IMR-90 (cell line): ENCODE measurements around the gene PLPP6. TPM values are rescaled to one million over a fixed set of nuclear protein-coding genes. Genes with fewer than 3 reads are reported as not detected.

ENCODE experiments used
- ATAC-seq: fragments of 200-7000 bp; cut with Tn5 transposase; 2 replicates; pipeline ENCODE4 v1.9.1; 2020; ENCODE audit warnings: low read depth, mild to moderate bottlenecking, moderate library complexity
- BruUV-seq: library from RNA; stranded (reverse); fragments of 400-500 nt; replicated peaks from 2 replicates; lab custom pipeline; 2021; lab: Mats Ljungman, UMichigan
- CTCF ChIA-PET: fragments of 300-600 bp; formaldehyde crosslinking; extraction: SDS; loops from one replicate; lab custom pipeline; 2021; ENCODE audit warnings: antibody characterized with exemption; lab: Yijun Ruan, JAX
- POLR2A ChIA-PET: fragments of 300-600 bp; sonication (Branson Sonifier 250); formaldehyde crosslinking; loops from one replicate; lab custom pipeline; 2022; ENCODE audit warnings: antibody characterized with exemption; ENCODE audit not compliant: unreplicated experiment; lab: Charles Lee
- DNase-seq: peaks from one replicate; pipeline ENCODE4 v3.0.0; 2013
- H2AFZ ChIP-seq: replicated peaks from 2 replicates; pipeline ENCODE3; 2013; ENCODE audit warnings: low read length, mild to moderate bottlenecking; ENCODE audit not compliant: poor library complexity
- H2AK5ac ChIP-seq: 2 replicates; pipeline ENCODE4 v1.6.1; 2013; ENCODE audit warnings: low read depth, low read length, inconsistent platforms
- H2AK9ac ChIP-seq: replicated peaks from 2 replicates; pipeline ENCODE3; 2013; ENCODE audit warnings: mild to moderate bottlenecking, low read depth, low read length, moderate library complexity; ENCODE audit not compliant: poor library complexity
- H2BK120ac ChIP-seq: 2 replicates; pipeline ENCODE4 v1.6.1; 2013; ENCODE audit warnings: low read depth, low read length, inconsistent platforms
- H2BK15ac ChIP-seq: 3 replicates; pipeline ENCODE4 v1.6.1; 2013; ENCODE audit warnings: low read depth, low read length, inconsistent platforms
- H2BK20ac ChIP-seq: 2 replicates; pipeline ENCODE4 v1.6.1; 2013; ENCODE audit warnings: low read depth, mild to moderate bottlenecking, inconsistent platforms, low read length, moderate library complexity
- H2BK5ac ChIP-seq: 2 replicates; pipeline ENCODE4 v1.6.1; 2013; ENCODE audit warnings: mild to moderate bottlenecking, low read depth, low read length, inconsistent platforms; ENCODE audit not compliant: poor library complexity, severe bottlenecking
- H3K14ac ChIP-seq: replicated peaks from 2 replicates; pipeline ENCODE4 v1.6.1; 2013; ENCODE audit warnings: low read depth, low read length, inconsistent platforms
- H3K18ac ChIP-seq: 2 replicates; pipeline ENCODE4 v1.6.1; 2013; ENCODE audit warnings: low read depth, low read length, control low read depth
- H3K23ac ChIP-seq: 2 replicates; pipeline ENCODE4 v1.6.1; 2013; ENCODE audit warnings: low read depth, low read length, inconsistent platforms
- H3K27ac ChIP-seq: 2 replicates; pipeline ENCODE4 v1.5.1; 2013; ENCODE audit warnings: mild to moderate bottlenecking, control low read depth, low read length; ENCODE audit not compliant: insufficient read depth
- H3K27me3 ChIP-seq: 2 replicates; pipeline ENCODE4 v1.6.1; 2013; ENCODE audit warnings: low read length; ENCODE audit not compliant: control insufficient read depth, insufficient read depth
- H3K36me3 ChIP-seq: 2 replicates; pipeline ENCODE4 v1.6.1; 2013; ENCODE audit warnings: low read length, mixed read lengths; ENCODE audit not compliant: control insufficient read depth, insufficient read depth
- H3K4ac ChIP-seq: 2 replicates; pipeline ENCODE4 v1.6.1; 2013; ENCODE audit warnings: low read depth, low read length, inconsistent platforms
- H3K4me1 ChIP-seq: 2 replicates; pipeline ENCODE4 v1.6.1; 2013; ENCODE audit warnings: low read length, mixed read lengths; ENCODE audit not compliant: control insufficient read depth, insufficient read depth
- H3K4me2 ChIP-seq: 2 replicates; pipeline ENCODE4 v1.6.1; 2013; ENCODE audit warnings: low read depth, mild to moderate bottlenecking, control low read depth, low read length, moderate library complexity
- H3K4me3 ChIP-seq: 2 replicates; pipeline ENCODE4 v1.5.1; 2013; ENCODE audit warnings: low read depth, mild to moderate bottlenecking, control low read depth, low read length, moderate library complexity; ENCODE audit not compliant: insufficient read depth
- H3K56ac ChIP-seq: 2 replicates; pipeline ENCODE4 v1.6.1; 2013; ENCODE audit warnings: low read length, inconsistent platforms; ENCODE audit not compliant: insufficient read depth; ENCODE audit errors: extremely low read depth
- H3K79me1 ChIP-seq, 2 experiments: 2 replicates each; pipeline ENCODE4 v1.6.1; 2013; ENCODE audit warnings: low read length in 2 of 2, inconsistent platforms in 1 of 2, low read depth in 1 of 2
- H3K9ac ChIP-seq: 2 replicates; pipeline ENCODE4 v1.6.1; 2013; ENCODE audit warnings: low read depth, low read length, control low read depth
- H3K9me1 ChIP-seq: 2 replicates; pipeline ENCODE4 v1.6.1; 2013; ENCODE audit warnings: low read length, inconsistent platforms; ENCODE audit not compliant: insufficient read depth
- H3K9me3 ChIP-seq: 2 replicates; pipeline ENCODE4 v1.6.1; 2013; ENCODE audit warnings: low read length; ENCODE audit not compliant: control insufficient read depth, insufficient read depth
- H4K20me1 ChIP-seq: 2 replicates; pipeline ENCODE4 v1.6.1; 2013; ENCODE audit warnings: low read length, inconsistent platforms; ENCODE audit not compliant: insufficient read depth
- H4K5ac ChIP-seq: 2 replicates; pipeline ENCODE4 v1.6.1; 2013; ENCODE audit warnings: mild to moderate bottlenecking, low read depth, low read length, control low read depth
- H4K8ac ChIP-seq, 2 experiments: 2 replicates each; pipeline ENCODE4 v1.6.1; 2013; ENCODE audit warnings: low read depth in 2 of 2, low read length in 2 of 2, control low read depth in 1 of 2, inconsistent platforms in 1 of 2
- H4K91ac ChIP-seq: 2 replicates; pipeline ENCODE4 v1.6.1; 2013; ENCODE audit warnings: low read depth, low read length, inconsistent platforms; ENCODE audit not compliant: insufficient read depth
- BHLHE40 ChIP-seq: fragments of 150-350 bp; IDR thresholded peaks from 2 replicates; pipeline ENCODE4 v1.6.1; 2016; ENCODE audit warnings: mild to moderate bottlenecking, low read depth, low read length
- CEBPB ChIP-seq: IDR thresholded peaks from 2 replicates; pipeline ENCODE4 v1.6.1; 2012; ENCODE audit warnings: low read depth, low read length, improper control_type of control experiment
- FOS ChIP-seq: fragments of 150-350 bp; IDR thresholded peaks from 2 replicates; pipeline ENCODE4 v1.6.1; 2016; ENCODE audit warnings: low read depth, low read length
- NFE2L2 ChIP-seq: fragments of 150-350 bp; IDR thresholded peaks from 2 replicates; pipeline ENCODE4 v1.6.1; 2016; ENCODE audit warnings: low read depth, mild to moderate bottlenecking, low read length
- RCOR1 ChIP-seq: IDR thresholded peaks from 2 replicates; pipeline ENCODE4 v1.6.1; 2012; ENCODE audit warnings: mild to moderate bottlenecking, low read length, improper control_type of control experiment; ENCODE audit not compliant: insufficient replicate concordance
- SMC3 ChIP-seq: fragments of 150-350 bp; IDR thresholded peaks from 2 replicates; pipeline ENCODE4 v1.6.1; 2016; ENCODE audit warnings: low read depth, mild to moderate bottlenecking, antibody characterized with exemption, low read length, moderate library complexity
- WGBS, 2 experiments: methylation state at CpG; one replicate each; pipeline versions ENCODE4 v1.1.5 to v1.1.7; 2013; ENCODE audit warnings: missing lambda C conversion rate in 2 of 2; ENCODE audit not compliant: insufficient read length in 1 of 2; ENCODE audit errors: extremely low coverage in 2 of 2; 5-methylcytosine and 5-hydroxymethylcytosine counted together
- dilution Hi-C: fragments of 300-500 bp; cut with HindIII; formaldehyde crosslinking; loops from one replicate; pipeline ENCODE4 v1.14.3; 2018; ENCODE audit warnings: low sequenced_read_pairs; ENCODE audit not compliant: unreplicated experiment
- in situ Hi-C: fragments of 300-500 bp; cut with MboI; formaldehyde crosslinking; loops from 3 replicates; pipeline ENCODE4 v1.14.3; 2019; ENCODE audit warnings: low sequenced_read_pairs, inconsistent platforms, mixed read lengths
- intact Hi-C: fragments of 100-400 bp; cut with micrococcal nuclease; formaldehyde crosslinking; loops from 2 replicates; pipeline ENCODE4 v1.10.0; 2022
- polyA plus RNA-seq, 3 experiments: library from polyadenylated mRNA; depleted of rRNA; stranded (reverse); fragments of >200 nt; gene quantifications; 2 replicates each; pipeline ENCODE4 v1.2.3, GENCODE V29; 2012; ENCODE audit warnings: low replicate concordance in 1 of 3
- total RNA-seq: library from RNA; depleted of rRNA; stranded (reverse); fragments of >200 nt; gene quantifications from 2 replicates; pipeline ENCODE4 v1.2.3, GENCODE V29; 2012
- TF ChIP-seq, protein P1 (sequence below): fragments of 150-350 bp; IDR thresholded peaks from 2 replicates; pipeline ENCODE4 v1.6.1; 2017; ENCODE audit warnings: mild to moderate bottlenecking, antibody characterized with exemption, low read length, low read depth

PLPP6 gene
- total and polyA plus RNA-seq, 2 of the 4 experiments (the other 2 are of a cell fraction) = 3.4 to 5.9 TPM

DNA sequence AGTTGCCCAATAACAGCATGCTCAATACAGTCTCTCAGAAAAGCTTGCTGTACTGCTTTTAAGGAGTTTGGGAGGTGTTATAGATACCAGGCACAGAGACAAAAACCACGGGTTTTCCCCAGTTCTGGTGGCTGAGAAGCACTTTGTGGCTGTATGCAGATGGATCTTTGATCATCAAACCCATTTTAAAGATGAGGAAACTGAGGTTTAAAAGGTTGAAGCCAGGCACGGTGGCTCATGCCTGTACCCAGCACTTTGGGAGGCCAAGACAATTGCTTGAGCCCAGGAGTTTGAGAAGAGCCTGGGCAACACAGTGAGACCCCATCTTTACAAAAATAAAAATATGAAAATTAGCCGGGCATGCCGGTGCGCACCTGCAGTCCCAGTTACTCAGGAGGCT is 46.3 kb upstream of the PLPP6 start:
- no peak for TF ChIP-seq RCOR1
- TF ChIP-seq, protein P1, sequence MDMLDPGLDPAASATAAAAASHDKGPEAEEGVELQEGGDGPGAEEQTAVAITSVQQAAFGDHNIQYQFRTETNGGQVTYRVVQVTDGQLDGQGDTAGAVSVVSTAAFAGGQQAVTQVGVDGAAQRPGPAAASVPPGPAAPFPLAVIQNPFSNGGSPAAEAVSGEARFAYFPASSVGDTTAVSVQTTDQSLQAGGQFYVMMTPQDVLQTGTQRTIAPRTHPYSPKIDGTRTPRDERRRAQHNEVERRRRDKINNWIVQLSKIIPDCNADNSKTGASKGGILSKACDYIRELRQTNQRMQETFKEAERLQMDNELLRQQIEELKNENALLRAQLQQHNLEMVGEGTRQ = no peak
- TF ChIP-seq CEBPB = no peak
- TF ChIP-seq BHLHE40 = no peak
- TF ChIP-seq FOS = no peak
- no peak for TF ChIP-seq SMC3
- no peak for TF ChIP-seq NFE2L2
- no peaks in the 10 kb centered on the region for H3K9me3 ChIP-seq
- H2AFZ ChIP-seq = no peak overlapping the region
- H4K91ac ChIP-seq = no peak overlapping the region
- CTCF ChIA-PET = no interaction called here
- H4K8ac ChIP-seq = no peak overlapping the region
- H2BK5ac ChIP-seq = no peak overlapping the region
- H4K5ac ChIP-seq = no peak overlapping the region
- no peaks in the 10 kb centered on the region for H3K36me3 ChIP-seq
- no peak overlapping the region for H2BK15ac ChIP-seq
- intact Hi-C loops = no loop called here
- H3K27ac ChIP-seq = no peak overlapping the region
- no peak overlapping the region for H3K4ac ChIP-seq
- H3K14ac ChIP-seq = no peak overlapping the region
- H3K56ac ChIP-seq = no peak overlapping the region
- no peaks in the 10 kb centered on the region for H3K9me1 ChIP-seq
- POLR2A ChIA-PET = no interaction called here
- no peak overlapping the region for H3K9ac ChIP-seq
- no peaks in the 10 kb centered on the region for H3K27me3 ChIP-seq
- no peak overlapping the region for H3K4me3 ChIP-seq
- ATAC-seq (no peak), DNase-seq (no peak)
- H2BK120ac ChIP-seq = no peak overlapping the region
- 60% methylated on average over 2 of the region's 5 CpGs; no CpG with 5 or more reads in 1 of the 2 experiments for WGBS, 2 experiments
- no peaks in the 10 kb centered on the region for H4K20me1 ChIP-seq
- dilution Hi-C loops = no loop called here
- no peak overlapping the region for H3K23ac ChIP-seq
- H3K18ac ChIP-seq = no peak overlapping the region
- H2BK20ac ChIP-seq = no peak overlapping the region
- H2AK9ac ChIP-seq = no peak overlapping the region
- BruUV-seq = no TSS peak
- in situ Hi-C loops = no loop called here
- H3K4me1 ChIP-seq = no peaks in the 10 kb centered on the region; the same call in 1 of the 2 replicates
- H2AK5ac ChIP-seq = no peak overlapping the region
- H3K79me1 ChIP-seq = no peaks in the 10 kb centered on the region
- H3K4me2 ChIP-seq = no peak overlapping the region
